Lower lobe of right lung (tissue), 2 donors: ENCODE data around the gene FABP7. TPM values are rescaled to one million over a fixed set of nuclear protein-coding genes. Genes with fewer than 3 reads are reported as not detected.

Experiments used
- ATAC-seq, 2 donors: fragments of 200-7000 bp; cut with Tn5 transposase; one replicate each; pipeline ENCODE4 v1.9.1; 2020 to 2022; ENCODE audit warnings: mild to moderate bottlenecking in 2 of 2, moderate library complexity in 2 of 2
- DNase-seq: peaks from one replicate; pipeline ENCODE4 v3.0.0-alpha.2; 2020
- H3K27ac ChIP-seq: fragments of 200-600 bp; one replicate; pipeline ENCODE4 v1.8.0; 2022
- H3K27me3 ChIP-seq: fragments of 200-600 bp; one replicate; pipeline ENCODE4 v1.8.0; 2022; ENCODE audit warnings: low read depth
- H3K36me3 ChIP-seq: fragments of 200-600 bp; one replicate; pipeline ENCODE4 v1.8.0; 2022; ENCODE audit warnings: mild to moderate bottlenecking
- H3K4me1 ChIP-seq: fragments of 200-600 bp; one replicate; pipeline ENCODE4 v1.8.0; 2022
- H3K4me3 ChIP-seq: fragments of 200-600 bp; one replicate; pipeline ENCODE4 v1.8.0; 2022; ENCODE audit warnings: mild to moderate bottlenecking
- H3K9me3 ChIP-seq: fragments of 200-600 bp; one replicate; pipeline ENCODE4 v1.8.0; 2022
- CTCF ChIP-seq: fragments of 200-600 bp; IDR thresholded peaks from one replicate; pipeline ENCODE4 v1.8.0; 2022; ENCODE audit warnings: antibody characterized with exemption, mild to moderate bottlenecking
- intact Hi-C: fragments of 100-400 bp; cut with DNase I; formaldehyde crosslinking; loops from one replicate; pipeline ENCODE4 v1.11.0; 2022
- total RNA-seq: library from RNA; stranded (reverse); fragmentation: NEBNext Ultra II Directional; extraction: Animal tissue kit (Norgen Biotek cat#: 25700); gene quantifications from one replicate; pipeline ENCODE4 v1.2.1, GENCODE V29; 2021
- donor health status: DM: no; HTN: yes; CAD: no; lungs with severe emphysema.

FABP7 gene
- total RNA-seq, 1 donor from 2014 or later: not detected

- H3K27me3 ChIP-seq: no peaks in the 10 kb centered on the region
- ATAC-seq: no peak
- no peak for DNase-seq
- no peak overlapping the region for H3K4me3 ChIP-seq
- no peaks in the 10 kb centered on the region for H3K9me3 ChIP-seq
- intact Hi-C loops: no loop called here
- TF ChIP-seq CTCF: no peak
- H3K4me1 ChIP-seq: peaks cover 22% of the 10 kb centered on the region
- no peak overlapping the region for H3K27ac ChIP-seq
- H3K36me3 ChIP-seq: peaks cover 5% of the 10 kb centered on the region
Observed at GRCh38 chr6:122792766-122793165, 13.2 kb downstream of the FABP7 start.

- TF ChIP-seq CTCF: no peak
- no peaks in the 10 kb centered on the region for H3K9me3 ChIP-seq
- H3K4me3 ChIP-seq: no peak overlapping the region
- intact Hi-C loops: no loop called here
- no peak for DNase-seq
- H3K36me3 ChIP-seq: peaks cover 5% of the 10 kb centered on the region
- H3K27me3 ChIP-seq: no peaks in the 10 kb centered on the region
- no peak overlapping the region for H3K27ac ChIP-seq
- no peak for ATAC-seq
- no peaks in the 10 kb centered on the region for H3K4me1 ChIP-seq
Observed at GRCh38 chr6:122797537-122797936, 18.0 kb downstream of the FABP7 start.

- Histone ChIP-seq H3K36me3 (peaks cover 5% of the 10 kb centered on the region), H3K27ac (no peak overlapping the region), H3K27me3 (no peaks in the 10 kb centered on the region), H3K4me3 (no peak overlapping the region), H3K4me1 (no peaks in the 10 kb centered on the region), H3K9me3 (no peaks in the 10 kb centered on the region)
- intact Hi-C loops: no loop called here
- DNase-seq: no peak
- no peak for TF ChIP-seq CTCF
- ATAC-seq: peak; percentile 74 to 92
Observed at GRCh38 chr6:122798099-122798641, 18.7 kb downstream of the FABP7 start.

GRCh38 chr6:122799140-122799745 is 19.7 kb downstream of the FABP7 start:
- no peaks in the 10 kb centered on the region for H3K4me1 ChIP-seq
- DNase-seq (no peak), ATAC-seq (peak in 1 of 2 donors; percentile 9)
- H3K36me3 ChIP-seq: peaks cover 5% of the 10 kb centered on the region
- no peaks in the 10 kb centered on the region for H3K27me3 ChIP-seq
- no peak overlapping the region for H3K4me3 ChIP-seq
- no peak overlapping the region for H3K27ac ChIP-seq
- TF ChIP-seq CTCF: no peak
- intact Hi-C loops: no loop called here
- H3K9me3 ChIP-seq: no peaks in the 10 kb centered on the region

- Histone ChIP-seq H3K4me1 (no peaks in the 10 kb centered on the region), H3K4me3 (no peak overlapping the region), H3K36me3 (peaks cover 10% of the 10 kb centered on the region), H3K27ac (no peak overlapping the region), H3K9me3 (no peaks in the 10 kb centered on the region), H3K27me3 (no peaks in the 10 kb centered on the region)
- ATAC-seq (no peak), DNase-seq (no peak)
- intact Hi-C loops: no loop called here
- TF ChIP-seq CTCF: no peak
Observed at GRCh38 chr6:122799916-122800686, 20.6 kb downstream of the FABP7 start.
